OCI-LY1 (cell line): ENCODE data around the gene ACSL1.

Experiments
- H2AFZ ChIP-seq: fragments of 200-600 bp; sonication (generic), shearing (Covaris generic); 2 replicates; pipeline ENCODE4 v1.6.0; 2014; ENCODE audit warnings: antibody characterized with exemption, mild to moderate bottlenecking, low read length
- H3F3A ChIP-seq: fragments of 200-600 bp; sonication (generic), shearing (Covaris generic); 2 replicates; pipeline ENCODE4 v1.6.0; 2014; ENCODE audit warnings: mild to moderate bottlenecking, antibody characterized with exemption, low read length, moderate library complexity; ENCODE audit not compliant: insufficient read depth
- H3K27ac ChIP-seq: fragments of 200-600 bp; sonication (generic); 2 replicates; pipeline ENCODE4 v1.5.1; 2014; ENCODE audit warnings: low read length, mixed run types, mild to moderate bottlenecking, low read depth; ENCODE audit not compliant: poor library complexity, severe bottlenecking
- H3K27me3 ChIP-seq: fragments of 200-600 bp; sonication (generic); 2 replicates; pipeline ENCODE4 v1.6.0; 2014; ENCODE audit warnings: antibody characterized with exemption, mild to moderate bottlenecking, low read length, moderate library complexity; ENCODE audit not compliant: insufficient read depth
- H3K36me3 ChIP-seq: fragments of 200-600 bp; sonication (generic); 2 replicates; pipeline ENCODE4 v1.6.1; 2014; ENCODE audit warnings: mild to moderate bottlenecking, antibody characterized with exemption, low read length, moderate library complexity, mixed read lengths; ENCODE audit not compliant: insufficient read depth
- H3K4me1 ChIP-seq: fragments of 200-600 bp; sonication (generic); 2 replicates; pipeline ENCODE4 v1.5.1; 2014; ENCODE audit warnings: mild to moderate bottlenecking, low read length, moderate library complexity; ENCODE audit not compliant: insufficient read depth, severe bottlenecking
- H3K4me2 ChIP-seq: fragments of 200-600 bp; sonication (generic), shearing (Covaris generic); 2 replicates; pipeline ENCODE4 v1.6.1; 2014; ENCODE audit warnings: low read length
- H3K4me3 ChIP-seq: fragments of 200-600 bp; sonication (generic); 2 replicates; pipeline ENCODE4 v1.5.1; 2014; ENCODE audit warnings: low read length, low read depth, mild to moderate bottlenecking, mixed read lengths; ENCODE audit not compliant: poor library complexity, severe bottlenecking
- H3K79me2 ChIP-seq: fragments of 200-600 bp; shearing (Covaris generic); 2 replicates; pipeline ENCODE4 v1.6.1; 2016; ENCODE audit warnings: mixed run types, low read length, mixed read lengths; ENCODE audit not compliant: insufficient read depth
- H3K9ac ChIP-seq: fragments of 200-600 bp; sonication (generic), shearing (Covaris generic); 2 replicates; pipeline ENCODE4 v1.6.1; 2014; ENCODE audit warnings: mild to moderate bottlenecking, low read length, mixed read lengths
- H3K9me2 ChIP-seq: fragments of 200-600 bp; sonication (generic), shearing (Covaris generic); 2 replicates; pipeline ENCODE4 v1.6.1; 2014; ENCODE audit warnings: low read depth, mild to moderate bottlenecking, low read length, mixed read lengths
- H3K9me3 ChIP-seq: fragments of 200-600 bp; shearing (Covaris generic); 2 replicates; pipeline ENCODE4 v1.6.1; 2014; ENCODE audit warnings: low read length, mixed read lengths
- H4K20me1 ChIP-seq: fragments of 200-600 bp; sonication (generic), shearing (Covaris generic); 2 replicates; pipeline ENCODE4 v1.6.0; 2016; ENCODE audit warnings: mild to moderate bottlenecking, low read length; ENCODE audit not compliant: insufficient read depth
- EZH2 ChIP-seq: fragments of 200-600 bp; sonication (generic), shearing (Covaris generic); IDR thresholded peaks from 2 replicates; pipeline ENCODE4 v1.8.0; 2017; ENCODE audit warnings: borderline replicate concordance, mixed run types, mild to moderate bottlenecking, antibody characterized with exemption, low read length, moderate library complexity, mixed read lengths
- TF ChIP-seq, protein P1 (sequence below): fragments of 200-600 bp; sonication (generic), shearing (Covaris generic); IDR thresholded peaks from 2 replicates; pipeline ENCODE4 v1.5.1; 2017; ENCODE audit warnings: mild to moderate bottlenecking, antibody characterized with exemption, low read length, moderate library complexity, mixed read lengths

Gene ACSL1

DNA sequence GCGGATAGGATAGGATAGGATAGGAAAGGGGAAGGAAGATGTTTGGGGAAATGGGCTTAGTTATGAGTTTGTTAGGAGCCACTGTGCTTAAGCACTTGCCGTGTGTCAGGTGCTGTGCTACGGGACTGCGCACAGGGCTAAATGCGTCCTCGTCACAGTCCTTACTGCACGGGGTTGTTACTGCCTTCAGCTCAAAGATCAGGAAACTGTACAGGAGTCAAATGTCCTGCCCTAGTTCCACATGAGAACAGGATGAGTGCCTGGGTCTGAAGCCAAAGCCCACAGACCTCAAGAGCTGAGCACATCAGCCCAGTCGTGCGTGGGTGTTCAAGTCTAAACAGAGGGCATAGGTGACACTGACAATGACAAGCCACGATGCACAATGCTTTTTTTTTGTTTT lies 15.0 kb downstream of the ACSL1 start:
- H3K9ac ChIP-seq, result no peak overlapping the region
- no peaks in the 10 kb centered on the region for H3K9me2 ChIP-seq
- no peak for TF ChIP-seq EZH2
- TF ChIP-seq, protein P1, sequence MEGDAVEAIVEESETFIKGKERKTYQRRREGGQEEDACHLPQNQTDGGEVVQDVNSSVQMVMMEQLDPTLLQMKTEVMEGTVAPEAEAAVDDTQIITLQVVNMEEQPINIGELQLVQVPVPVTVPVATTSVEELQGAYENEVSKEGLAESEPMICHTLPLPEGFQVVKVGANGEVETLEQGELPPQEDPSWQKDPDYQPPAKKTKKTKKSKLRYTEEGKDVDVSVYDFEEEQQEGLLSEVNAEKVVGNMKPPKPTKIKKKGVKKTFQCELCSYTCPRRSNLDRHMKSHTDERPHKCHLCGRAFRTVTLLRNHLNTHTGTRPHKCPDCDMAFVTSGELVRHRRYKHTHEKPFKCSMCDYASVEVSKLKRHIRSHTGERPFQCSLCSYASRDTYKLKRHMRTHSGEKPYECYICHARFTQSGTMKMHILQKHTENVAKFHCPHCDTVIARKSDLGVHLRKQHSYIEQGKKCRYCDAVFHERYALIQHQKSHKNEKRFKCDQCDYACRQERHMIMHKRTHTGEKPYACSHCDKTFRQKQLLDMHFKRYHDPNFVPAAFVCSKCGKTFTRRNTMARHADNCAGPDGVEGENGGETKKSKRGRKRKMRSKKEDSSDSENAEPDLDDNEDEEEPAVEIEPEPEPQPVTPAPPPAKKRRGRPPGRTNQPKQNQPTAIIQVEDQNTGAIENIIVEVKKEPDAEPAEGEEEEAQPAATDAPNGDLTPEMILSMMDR, result no peak
- no peaks in the 10 kb centered on the region for H3K36me3 ChIP-seq
- H3K27ac ChIP-seq, result no peak overlapping the region
- H3K9me3 ChIP-seq, result no peaks in the 10 kb centered on the region
- no peaks in the 10 kb centered on the region for H3F3A ChIP-seq
- no peaks in the 10 kb centered on the region for H3K79me2 ChIP-seq
- H4K20me1 ChIP-seq, result no peaks in the 10 kb centered on the region
- H2AFZ ChIP-seq, result no peak overlapping the region
- no peak overlapping the region for H3K4me2 ChIP-seq
- peaks cover 12% of the 10 kb centered on the region for H3K4me1 ChIP-seq
- no peaks in the 10 kb centered on the region for H3K27me3 ChIP-seq
- H3K4me3 ChIP-seq, result no peak overlapping the region

GRCh38 chr4:184808713-184809050 lies 17.1 kb downstream of the ACSL1 start:
- no peaks in the 10 kb centered on the region for H3K9me3 ChIP-seq
- H3K9ac ChIP-seq, result no peak overlapping the region
- H2AFZ ChIP-seq, result no peak overlapping the region
- H3K4me3 ChIP-seq, result no peak overlapping the region
- no peaks in the 10 kb centered on the region for H3K79me2 ChIP-seq
- no peaks in the 10 kb centered on the region for H3K27me3 ChIP-seq
- H3K4me2 ChIP-seq, result no peak overlapping the region
- H3K4me1 ChIP-seq, result peaks cover 6% of the 10 kb centered on the region
- H3K36me3 ChIP-seq, result no peaks in the 10 kb centered on the region
- TF ChIP-seq, protein P1, result no peak
- TF ChIP-seq EZH2, result no peak
- no peaks in the 10 kb centered on the region for H3K9me2 ChIP-seq
- H3F3A ChIP-seq, result no peaks in the 10 kb centered on the region
- no peak overlapping the region for H3K27ac ChIP-seq
- no peaks in the 10 kb centered on the region for H4K20me1 ChIP-seq

GRCh38 chr4:184807797-184808712 lies 17.7 kb downstream of the ACSL1 start:
- peaks cover 6% of the 10 kb centered on the region for H3K4me1 ChIP-seq
- H3K27ac ChIP-seq, result no peak overlapping the region
- no peaks in the 10 kb centered on the region for H3K9me2 ChIP-seq
- no peaks in the 10 kb centered on the region for H3F3A ChIP-seq
- H3K27me3 ChIP-seq, result no peaks in the 10 kb centered on the region
- H3K4me2 ChIP-seq, result no peak overlapping the region
- H3K4me3 ChIP-seq, result no peak overlapping the region
- no peak for TF ChIP-seq EZH2
- TF ChIP-seq, protein P1, result no peak
- H2AFZ ChIP-seq, result no peak overlapping the region
- no peak overlapping the region for H3K9ac ChIP-seq
- no peaks in the 10 kb centered on the region for H3K79me2 ChIP-seq
- H3K9me3 ChIP-seq, result no peaks in the 10 kb centered on the region
- no peaks in the 10 kb centered on the region for H4K20me1 ChIP-seq
- no peaks in the 10 kb centered on the region for H3K36me3 ChIP-seq
